ENCODE results near the gene GABBR2.

GRCh38 chr9:98457726-98458370 lies 250.9 kb downstream of the GABBR2 start:
- TF ChIP-seq CTCF (conservative IDR thresholded peaks at IDR 0.05) (no peak), EZH2 (IDR thresholded peaks at IDR 0.05; ENCODE audit: low read depth) (no peak)
